Osteocyte (in vitro differentiated cells): ENCODE measurements around the gene BORCS5. TPM values are rescaled to one million over a fixed set of nuclear protein-coding genes. Genes with fewer than 3 reads are reported as not detected.
"Not testable (repeated sequence)": the region's sequence is repeated elsewhere in the genome, so short reads cannot be mapped to it uniquely, and the experiment has no call there.

ENCODE experiments used
- DNase-seq: peaks from one replicate; pipeline ENCODE4 v3.0.0; 2021; ENCODE audit warnings: mixed read lengths; ENCODE audit not compliant: unreplicated experiment; ENCODE audit errors: extremely low spot score
- H3K27ac Mint-ChIP-seq: one replicate; pipeline ENCODE4 v1.8.0; 2021; ENCODE audit warnings: mild to moderate bottlenecking, mixed read lengths; ENCODE audit not compliant: unreplicated experiment
- H3K27me3 Mint-ChIP-seq: one replicate; pipeline ENCODE4 v1.8.0; 2021; ENCODE audit warnings: mixed read lengths; ENCODE audit not compliant: unreplicated experiment
- H3K36me3 Mint-ChIP-seq: one replicate; pipeline ENCODE4 v1.8.0; 2021; ENCODE audit warnings: mixed read lengths; ENCODE audit not compliant: unreplicated experiment
- H3K4me1 Mint-ChIP-seq: one replicate; pipeline ENCODE4 v1.8.0; 2021; ENCODE audit warnings: mixed read lengths; ENCODE audit not compliant: unreplicated experiment
- H3K4me3 Mint-ChIP-seq: one replicate; pipeline ENCODE4 v1.8.0; 2021; ENCODE audit warnings: mild to moderate bottlenecking, moderate library complexity, mixed read lengths; ENCODE audit not compliant: unreplicated experiment
- H3K9me3 Mint-ChIP-seq: one replicate; pipeline ENCODE4 v1.8.0; 2021; ENCODE audit warnings: mixed read lengths; ENCODE audit not compliant: unreplicated experiment
- CTCF ChIP-seq: fragments of 200-600 bp; sonication (generic); IDR thresholded peaks from 2 replicates; pipeline ENCODE4 v1.5.0; 2021; ENCODE audit warnings: antibody characterized with exemption, mild to moderate bottlenecking, moderate library complexity
- total RNA-seq: library from RNA; stranded (reverse); gene quantifications from 2 replicates; pipeline ENCODE4 v1.2.1, GENCODE V29; 2021

Gene BORCS5
- total RNA-seq, 1 donor from 2014 or later: 16.7 TPM

- Mint-ChIP-seq H3K27ac (no peak overlapping the region), H3K9me3 (no peaks in the 10 kb centered on the region), H3K4me1 (peaks cover 1% of the 10 kb centered on the region), H3K4me3 (no peak overlapping the region), H3K27me3 (no peaks in the 10 kb centered on the region), H3K36me3 (no peaks in the 10 kb centered on the region)
- no peak for TF ChIP-seq CTCF
- no peak for DNase-seq
These were observed 143.2 kb downstream of the BORCS5 start for GRCh38 chr12:12499909-12500604.

GRCh38 chr12:12501121-12501520 lies 144.2 kb downstream of the BORCS5 start:
- TF ChIP-seq CTCF: no peak
- H3K4me1 Mint-ChIP-seq: peaks cover 12% of the 10 kb centered on the region
- no peak overlapping the region for H3K4me3 Mint-ChIP-seq
- no peaks in the 10 kb centered on the region for H3K9me3 Mint-ChIP-seq
- no peak for DNase-seq
- H3K27ac Mint-ChIP-seq: no peak overlapping the region
- no peaks in the 10 kb centered on the region for H3K27me3 Mint-ChIP-seq
- no peaks in the 10 kb centered on the region for H3K36me3 Mint-ChIP-seq

GRCh38 chr12:12502130-12502814 lies 145.4 kb downstream of the BORCS5 start:
- DNase-seq, H3K9me3 Mint-ChIP-seq, H3K27me3 Mint-ChIP-seq, H3K4me3 Mint-ChIP-seq, H3K36me3 Mint-ChIP-seq, H3K27ac Mint-ChIP-seq: not testable (repeated sequence)
- peaks cover 23% of the 10 kb centered on the region for H3K4me1 Mint-ChIP-seq

- no peak for DNase-seq
- Mint-ChIP-seq H3K9me3 (no peaks in the 10 kb centered on the region), H3K36me3 (no peaks in the 10 kb centered on the region), H3K27me3 (no peaks in the 10 kb centered on the region), H3K4me3 (no peak overlapping the region), H3K27ac (no peak overlapping the region), H3K4me1 (peaks cover 28% of the 10 kb centered on the region)
- TF ChIP-seq CTCF: no peak
These were observed 145.9 kb downstream of the BORCS5 start for GRCh38 chr12:12502815-12503151.

- Mint-ChIP-seq H3K27ac (no peak overlapping the region), H3K4me1 (peaks cover 32% of the 10 kb centered on the region), H3K27me3 (no peaks in the 10 kb centered on the region), H3K9me3 (no peaks in the 10 kb centered on the region), H3K4me3 (no peak overlapping the region), H3K36me3 (no peaks in the 10 kb centered on the region)
- TF ChIP-seq CTCF: no peak
- DNase-seq: no peak
These were observed 146.7 kb downstream of the BORCS5 start for GRCh38 chr12:12503384-12504078.
